Endothelial cell of hepatic sinusoid (primary cell): ENCODE data around the gene POU2AF3.

Source experiments
- in situ Hi-C: cut with HindIII; loops from 2 replicates; pipeline ENCODE4 v1.10.0; 2017; ENCODE audit warnings: low sequenced_read_pairs

Gene POU2AF3

DNA sequence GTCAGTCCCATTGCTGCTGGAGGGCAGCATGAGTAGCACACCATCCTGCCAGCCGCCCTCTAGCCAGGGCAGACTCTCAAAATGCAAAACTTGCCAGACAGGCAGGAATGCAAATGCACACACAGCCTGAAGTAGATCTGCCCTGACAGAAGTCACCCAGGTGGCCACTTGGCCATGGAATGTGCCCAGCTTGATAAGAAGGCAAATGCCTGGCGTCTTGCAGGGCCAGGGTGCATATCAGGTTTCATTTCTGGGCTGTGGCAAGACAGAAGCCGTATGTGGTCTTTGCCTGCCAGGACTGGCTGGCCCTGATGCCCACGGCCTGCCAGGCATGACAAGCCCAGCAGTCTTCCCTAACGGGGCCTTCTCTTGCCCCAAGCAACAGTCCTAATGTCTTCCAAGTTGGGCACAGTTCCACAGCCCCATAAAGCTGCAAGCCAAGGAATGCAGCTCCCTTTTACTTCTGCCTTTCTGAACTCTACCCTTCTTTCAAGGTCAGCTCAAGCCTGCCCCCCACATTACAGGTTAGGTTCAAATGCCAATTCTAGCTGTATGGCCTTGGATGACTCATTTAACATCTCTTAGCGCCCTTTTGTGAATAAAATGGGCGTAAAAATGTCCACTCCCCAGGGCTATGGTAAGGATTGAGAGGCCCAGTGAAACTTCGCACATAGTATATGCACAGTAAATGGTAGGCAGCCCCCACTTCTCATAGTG, 29.7 kb downstream of the POU2AF3 start:
- in situ Hi-C loops = no loop called here

DNA sequence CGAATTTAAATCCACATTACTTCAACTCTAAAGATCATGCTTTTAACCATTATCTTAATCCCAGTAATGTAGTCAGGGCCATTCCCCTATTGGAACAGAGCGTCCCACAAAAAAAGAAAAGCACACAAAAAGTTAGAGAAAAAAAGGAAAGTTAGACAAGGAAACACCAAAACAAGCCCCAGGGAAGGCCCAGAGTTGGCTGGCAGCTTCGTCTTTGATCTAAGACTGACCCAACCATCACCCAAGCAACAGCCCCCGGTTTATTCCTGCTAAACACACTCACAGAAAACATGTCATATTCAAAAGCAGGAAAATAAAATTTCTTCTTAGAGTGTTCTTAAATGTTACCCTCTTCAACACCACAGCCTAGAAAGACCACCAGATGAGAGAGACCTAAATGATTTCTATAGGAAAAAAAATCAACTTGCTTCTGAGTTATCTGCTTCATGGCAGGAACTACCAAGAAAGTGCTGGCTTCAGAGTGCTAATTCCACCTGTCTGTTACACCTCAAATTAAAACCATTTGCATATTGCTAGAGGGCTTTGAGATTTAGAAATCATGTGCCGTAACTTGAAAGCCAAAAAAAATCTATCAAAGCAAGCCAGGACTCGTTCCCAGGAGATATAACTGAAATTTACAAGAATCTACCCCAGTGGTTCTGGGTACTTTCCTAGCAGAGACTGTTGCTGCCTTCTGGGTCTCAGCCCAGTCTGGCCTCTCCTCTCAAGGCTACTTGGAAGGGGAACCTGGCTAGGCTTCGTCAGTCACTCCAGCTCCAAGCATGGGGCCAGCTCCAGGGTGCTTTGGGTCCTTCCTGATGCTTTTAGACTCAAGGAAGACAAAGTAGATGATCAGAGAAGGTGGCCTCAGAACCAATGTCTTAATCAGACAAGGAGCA, 31.2 kb downstream of the POU2AF3 start:
- in situ Hi-C loops = no loop called here

DNA sequence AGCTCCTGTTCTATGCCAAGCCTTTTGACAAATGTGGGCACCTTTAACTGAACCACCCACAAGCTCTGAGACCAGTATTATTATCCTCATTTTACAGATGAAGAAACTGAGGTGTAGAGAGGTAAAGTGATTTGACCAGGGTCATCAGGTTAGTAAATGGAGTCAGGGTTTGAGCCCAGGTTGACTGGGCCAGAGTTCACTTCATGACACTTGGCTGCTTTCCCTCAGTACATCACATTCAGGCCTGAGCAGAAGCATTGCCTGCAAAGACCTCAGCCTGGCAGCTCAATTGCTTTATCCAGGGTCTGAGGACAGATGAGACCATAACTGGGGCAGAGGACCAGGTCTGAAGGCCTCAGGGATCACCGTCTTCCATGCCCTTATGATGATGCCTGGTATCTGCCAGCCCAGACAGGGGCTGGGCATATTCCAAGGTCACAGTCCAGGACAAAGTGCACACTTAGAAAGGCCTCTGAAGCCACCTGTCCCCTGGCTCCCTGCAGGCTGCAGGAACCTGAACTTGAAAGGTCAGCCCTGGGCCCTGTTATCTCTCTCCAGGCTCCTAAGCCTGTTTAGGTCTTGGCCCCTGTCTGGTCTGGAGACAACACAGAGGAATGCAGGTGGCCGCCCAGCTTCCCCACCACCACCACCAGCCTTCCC, 32.0 kb downstream of the POU2AF3 start:
- in situ Hi-C loops = no loop called here

DNA sequence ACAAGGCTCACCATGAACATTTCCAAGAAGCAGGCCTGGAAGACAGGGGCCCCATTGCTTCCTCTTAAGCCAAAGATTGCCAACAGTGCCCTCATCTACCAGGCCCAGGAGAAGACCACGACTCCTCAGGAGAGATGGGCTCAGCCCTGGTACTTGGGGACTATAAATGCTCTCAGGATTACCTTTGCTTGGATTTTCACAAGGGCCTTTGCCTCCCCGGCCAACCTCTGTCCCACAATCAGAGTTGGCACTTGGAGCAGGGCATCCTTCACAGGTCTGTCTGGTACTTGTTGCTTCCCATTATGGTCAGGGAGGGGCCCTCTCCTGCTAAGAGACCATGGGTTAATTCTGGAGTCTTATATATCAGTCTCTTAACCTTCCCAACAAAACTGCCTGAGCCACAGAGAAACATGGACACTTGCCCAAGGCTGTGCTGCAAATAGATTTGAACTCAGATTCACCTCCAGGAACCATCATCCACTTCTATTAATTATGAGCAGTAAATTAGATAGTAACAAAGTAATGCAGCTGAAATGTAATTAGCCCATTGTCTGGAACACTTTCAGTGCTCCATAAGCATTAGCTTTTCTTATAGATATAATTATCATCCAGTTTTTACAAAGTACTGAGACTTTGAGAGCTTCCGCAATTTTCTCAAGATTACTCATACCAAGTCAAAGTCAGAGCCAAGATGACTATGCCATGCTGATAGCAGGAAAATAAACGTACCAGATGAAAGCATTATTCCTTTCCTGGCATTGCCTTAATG, 33.5 kb downstream of the POU2AF3 start:
- in situ Hi-C loops = no loop called here

DNA sequence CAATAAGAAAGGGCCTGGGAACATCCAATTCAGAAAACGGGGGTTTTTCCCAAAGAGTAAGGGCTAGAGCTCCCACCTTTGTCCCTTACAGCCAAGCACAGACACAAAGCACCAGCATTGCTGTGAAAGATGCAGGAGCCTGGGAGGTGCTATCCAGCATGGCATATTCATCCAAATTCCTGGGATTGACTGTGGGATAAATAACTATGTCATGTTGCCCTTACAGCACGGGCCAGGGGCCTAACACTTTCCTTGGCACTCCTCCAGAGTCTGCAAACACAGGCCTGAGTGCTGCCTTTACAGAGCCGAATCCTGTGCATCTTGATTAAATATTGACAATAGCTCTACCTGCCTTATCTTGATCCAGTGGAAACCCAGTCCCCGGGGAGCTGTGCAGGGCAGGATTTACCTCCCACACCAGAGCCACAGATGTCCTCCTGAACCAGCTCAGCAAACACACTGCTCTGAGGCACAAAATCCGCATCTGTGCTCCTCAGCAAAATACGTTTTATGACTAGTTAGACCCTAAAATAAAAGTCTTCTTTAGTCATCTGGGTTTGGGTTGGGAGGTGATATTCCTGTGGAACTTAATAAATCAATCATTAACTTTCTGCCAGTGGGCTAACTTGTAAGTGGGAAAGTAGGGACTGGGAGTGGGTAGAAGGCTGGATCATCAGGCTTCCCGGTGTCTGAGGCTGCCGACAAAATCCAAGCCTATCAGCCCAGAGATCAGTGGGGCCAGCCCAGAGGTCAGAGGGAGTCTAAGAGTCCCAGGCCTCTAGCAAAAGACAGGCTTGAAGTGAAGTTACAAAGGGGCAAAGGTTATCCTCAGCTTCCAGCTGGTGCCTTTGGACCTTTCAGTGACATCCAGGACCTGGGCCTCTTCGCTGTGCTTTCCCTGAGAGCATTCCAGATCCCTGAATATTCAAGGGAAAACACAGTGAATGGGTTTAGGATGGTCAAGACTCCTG, 36.5 kb downstream of the POU2AF3 start:
- in situ Hi-C loops = no loop called here

DNA sequence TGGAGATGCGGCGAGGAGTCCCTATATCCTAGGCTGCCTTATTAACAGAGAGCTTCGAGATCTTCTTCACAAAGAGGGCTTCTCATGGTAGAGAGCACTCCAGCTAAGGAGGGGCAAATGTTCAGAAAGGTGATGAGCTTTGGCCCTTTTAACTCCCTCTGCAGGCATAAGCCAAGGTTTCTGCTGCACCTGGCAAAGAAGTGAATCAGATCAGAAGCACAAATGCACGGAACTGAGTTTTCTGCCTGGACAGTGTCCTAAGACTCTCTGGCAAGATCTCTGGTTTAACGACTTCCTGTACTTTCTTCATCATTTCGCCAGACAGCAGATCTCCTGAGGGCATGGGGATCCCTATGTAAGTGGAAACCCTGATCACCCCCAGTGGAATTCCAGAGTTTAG, 37.2 kb downstream of the POU2AF3 start:
- in situ Hi-C loops = no loop called here

DNA sequence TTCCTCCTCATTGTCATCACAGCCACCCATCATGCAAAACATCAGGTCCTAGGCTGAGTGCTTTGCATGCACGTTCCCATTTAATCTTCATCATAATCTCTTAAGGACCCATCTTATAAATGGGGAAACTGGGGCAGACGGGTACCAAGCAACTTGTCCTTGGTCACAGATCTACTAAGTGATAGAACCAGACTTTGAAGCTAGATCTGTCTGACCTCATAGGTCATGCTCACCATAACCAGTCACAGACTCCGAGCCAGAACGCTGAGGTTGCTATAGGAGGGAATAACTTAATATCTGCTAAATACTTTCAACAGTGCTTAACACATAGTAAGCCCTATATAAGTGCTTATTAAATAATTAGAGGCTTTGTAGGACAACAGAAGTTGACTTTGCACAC, 37.7 kb downstream of the POU2AF3 start:
- in situ Hi-C loops = no loop called here

DNA sequence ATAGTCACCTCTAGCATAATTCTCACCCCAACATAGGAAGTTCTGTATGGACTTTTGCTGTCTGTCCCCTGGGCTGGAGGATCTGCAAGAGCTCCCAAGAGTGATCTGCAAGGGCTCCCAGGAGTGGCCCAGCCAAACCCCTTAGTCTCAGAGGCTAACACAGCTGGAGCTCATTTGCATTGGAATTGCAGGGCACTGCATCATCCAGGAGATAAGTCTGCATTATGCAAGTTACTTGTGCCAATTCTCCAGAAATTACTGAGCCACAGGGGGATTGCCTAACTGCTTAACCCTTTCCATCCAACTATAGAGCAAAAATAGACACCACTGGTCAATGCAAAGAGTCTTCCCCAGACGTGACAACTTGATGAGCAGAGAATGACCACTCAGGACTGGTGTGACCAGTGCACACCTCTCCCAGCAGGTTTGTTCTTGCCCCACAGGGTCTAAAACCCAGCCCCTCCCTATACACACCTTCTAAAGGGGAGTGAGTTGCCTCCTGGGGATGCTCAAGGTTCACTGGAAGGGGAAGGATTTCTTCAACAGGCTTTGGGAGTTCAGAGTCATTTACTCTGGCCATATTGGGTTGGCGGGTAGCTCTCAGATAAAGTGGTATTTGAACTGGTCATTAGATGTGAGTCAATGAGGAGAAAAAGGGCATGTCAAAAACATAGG, 38.4 kb downstream of the POU2AF3 start:
- in situ Hi-C loops = no loop called here

DNA sequence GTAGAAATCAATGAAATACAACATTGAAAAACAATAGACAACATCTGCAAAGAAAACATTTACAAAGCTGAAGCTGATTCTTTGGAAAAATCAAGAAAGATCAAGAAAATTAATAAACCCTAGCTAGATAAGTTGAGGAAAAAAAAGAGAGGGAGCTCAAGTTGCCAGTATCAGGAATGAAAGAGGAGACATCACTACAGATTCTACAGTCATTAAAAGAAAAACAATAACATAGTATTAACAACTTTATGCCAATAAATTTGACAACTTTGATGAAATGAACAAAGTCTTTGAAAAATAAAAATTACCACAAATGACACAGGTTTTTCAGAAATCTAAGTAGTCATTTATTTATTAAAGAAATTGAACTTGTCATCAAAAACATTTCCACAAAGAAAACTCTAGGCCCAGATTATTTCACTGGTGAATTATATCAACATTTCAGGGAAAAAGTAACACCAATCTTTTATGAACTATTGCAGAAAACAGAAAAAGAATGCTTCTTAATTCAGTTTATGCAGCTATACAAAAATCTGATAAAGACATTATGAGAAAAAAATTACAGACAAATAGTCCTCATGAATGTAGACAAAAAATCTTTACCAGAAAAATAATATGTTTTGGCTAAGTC, 41.5 kb downstream of the POU2AF3 start:
- in situ Hi-C loops = loop anchor here (5.0 kb wide), 1 partner anchor 42 kb away; no protein-coding TSS in a partner anchor

DNA sequence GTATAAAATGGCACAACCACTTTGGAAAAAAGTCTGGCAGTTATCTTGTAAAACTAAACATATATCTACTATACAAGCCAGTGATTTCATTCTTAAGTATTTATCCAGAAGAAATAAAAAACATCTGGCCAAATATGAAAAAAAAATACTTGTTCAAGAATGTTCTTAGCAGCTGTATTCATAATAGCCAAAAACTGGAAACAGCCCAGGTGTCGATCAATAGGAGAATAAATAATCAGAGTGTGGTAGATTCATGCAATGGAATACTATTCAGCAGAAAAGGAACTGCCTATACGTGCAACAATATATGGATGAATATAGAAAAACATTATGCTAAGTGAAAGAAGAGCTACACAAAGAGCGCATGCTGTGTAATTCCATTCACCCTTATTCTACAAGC, 44.0 kb downstream of the POU2AF3 start:
- in situ Hi-C loops = loop anchor here (5.0 kb wide), 1 partner anchor 40 kb away; no protein-coding TSS in a partner anchor

DNA sequence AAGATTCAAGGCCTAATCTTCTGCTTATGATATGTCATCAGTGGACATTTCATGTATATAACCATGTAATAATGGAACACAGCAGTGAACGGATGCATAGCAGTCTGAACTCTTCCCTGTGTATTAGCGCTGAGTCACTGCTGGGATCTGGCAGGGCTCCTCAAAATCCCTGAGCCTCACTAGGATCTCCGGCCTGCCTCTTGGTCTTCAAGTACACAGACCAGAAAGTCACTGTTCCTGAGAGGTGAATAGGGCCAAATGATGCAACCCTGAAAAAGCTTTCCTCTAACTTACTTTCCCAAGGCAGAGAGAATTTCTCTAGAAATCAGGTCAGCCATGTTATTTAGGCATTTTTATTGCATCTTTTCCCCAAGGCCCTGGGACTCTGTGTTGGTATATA, 45.7 kb downstream of the POU2AF3 start:
- in situ Hi-C loops = loop anchor here (5.0 kb wide), 1 partner anchor 38 kb away; no protein-coding TSS in a partner anchor

DNA sequence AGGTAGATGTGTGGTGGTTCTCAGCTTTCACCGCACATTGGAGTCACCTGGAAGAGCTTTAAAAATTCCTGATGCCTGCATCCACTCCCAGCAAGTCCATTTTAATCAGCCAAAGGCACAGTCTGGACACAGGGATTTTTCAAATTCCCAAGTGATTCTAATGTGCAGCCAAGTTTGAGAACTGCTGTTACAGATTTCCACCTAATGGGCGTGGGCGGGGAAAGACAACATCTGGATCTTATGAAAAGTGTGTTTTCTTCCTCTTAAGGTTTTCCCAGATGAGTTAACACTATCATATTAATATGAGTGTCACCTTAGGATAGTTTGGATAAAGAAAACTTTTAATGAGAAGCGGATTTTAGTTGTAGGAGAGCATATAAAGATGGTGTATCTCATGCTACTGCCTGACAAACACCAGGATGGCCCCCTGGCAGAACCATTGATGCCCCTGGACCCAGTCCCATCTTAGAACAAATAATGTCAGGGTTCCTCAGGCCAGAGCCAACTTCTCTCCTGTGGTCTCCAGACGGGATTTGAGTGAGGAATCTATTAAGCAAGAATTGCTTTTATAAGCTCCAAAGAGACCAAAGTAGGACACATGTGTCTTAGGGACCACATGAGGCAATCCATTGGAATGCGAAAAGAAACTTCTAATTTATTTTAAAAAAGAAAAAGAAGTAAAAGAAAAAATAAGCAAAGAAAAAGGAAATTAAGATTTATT, 48.8 kb downstream of the POU2AF3 start:
- in situ Hi-C loops = no loop called here

DNA sequence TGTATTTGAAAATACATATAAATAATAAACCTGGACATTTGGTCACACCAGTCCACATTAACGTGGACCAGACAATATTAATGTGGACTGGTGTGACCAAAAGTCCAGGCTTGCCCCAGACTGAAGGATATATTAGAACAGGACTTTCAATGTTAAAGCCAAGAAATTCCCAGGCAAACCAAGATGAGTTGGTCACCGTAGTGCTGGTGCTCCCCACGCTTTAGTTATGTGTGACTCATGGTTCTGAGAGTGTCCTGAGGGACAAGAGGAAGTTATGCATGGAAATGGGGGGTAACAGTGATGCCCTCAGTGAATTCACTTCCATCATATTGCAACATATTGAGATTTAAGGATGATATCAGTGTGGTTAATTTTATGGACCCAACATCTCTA, 49.4 kb downstream of the POU2AF3 start:
- in situ Hi-C loops = no loop called here

DNA sequence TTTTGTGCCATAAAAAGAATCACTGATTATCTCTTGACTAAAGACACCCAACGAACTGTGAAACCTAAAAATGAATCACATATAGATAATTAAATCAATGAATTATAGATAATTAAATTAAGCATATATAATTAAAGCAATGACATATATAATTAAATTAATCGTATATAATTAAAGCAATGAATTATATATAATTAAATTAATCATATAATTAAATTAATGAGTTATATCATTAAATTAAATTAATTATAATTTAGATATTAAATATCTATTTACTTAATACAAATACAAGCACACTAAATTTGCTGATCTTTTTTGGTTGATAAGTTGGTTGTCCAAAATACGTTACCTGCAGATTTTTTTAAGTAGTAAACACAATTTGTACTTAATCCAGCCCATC, 49.8 kb downstream of the POU2AF3 start:
- in situ Hi-C loops = no loop called here

DNA sequence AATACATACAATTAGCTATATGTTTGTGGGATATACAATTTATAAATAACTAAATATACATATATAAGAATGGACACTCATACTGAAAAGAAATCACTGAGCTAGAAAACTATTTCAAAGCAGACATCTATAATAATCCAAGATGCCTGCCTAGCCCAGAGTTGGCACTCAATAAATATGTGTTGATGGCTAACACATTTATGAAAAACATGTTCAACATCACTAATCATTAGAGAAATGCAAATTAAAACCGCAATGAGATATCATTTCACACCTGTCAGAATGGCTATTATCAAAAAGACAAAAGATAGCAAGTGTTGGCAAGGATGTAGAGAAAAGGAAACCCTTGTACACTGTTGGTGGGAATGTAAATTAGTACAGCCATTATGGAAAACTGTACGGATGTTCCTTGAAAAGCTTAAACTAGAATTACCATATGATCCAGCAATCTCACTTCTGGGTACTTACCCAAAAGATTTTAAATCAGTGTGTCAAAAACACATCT, 50.9 kb downstream of the POU2AF3 start:
- in situ Hi-C loops = no loop called here

DNA sequence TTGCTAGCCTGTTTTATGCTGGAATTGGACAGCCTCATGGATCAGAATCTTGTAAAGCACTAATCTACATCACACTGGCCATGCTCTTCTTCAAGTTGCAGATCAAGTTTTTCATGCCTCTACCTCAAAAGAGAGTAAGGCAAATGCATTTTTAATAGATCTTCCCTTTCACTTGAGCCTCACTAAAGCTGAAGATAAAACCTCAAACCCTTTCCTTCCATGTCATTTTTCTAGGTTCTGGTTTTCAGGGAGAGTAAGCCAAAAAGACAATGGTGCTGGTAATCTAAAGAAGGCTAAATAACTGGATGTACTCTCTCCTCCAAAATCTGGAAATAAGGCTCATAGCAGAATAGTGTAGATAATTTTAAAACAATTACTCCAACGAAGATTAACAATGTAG, 52.5 kb downstream of the POU2AF3 start:
- in situ Hi-C loops = loop anchor here (5.0 kb wide), 2 partner anchors 34 to 76 kb away; no protein-coding TSS in a partner anchor

DNA sequence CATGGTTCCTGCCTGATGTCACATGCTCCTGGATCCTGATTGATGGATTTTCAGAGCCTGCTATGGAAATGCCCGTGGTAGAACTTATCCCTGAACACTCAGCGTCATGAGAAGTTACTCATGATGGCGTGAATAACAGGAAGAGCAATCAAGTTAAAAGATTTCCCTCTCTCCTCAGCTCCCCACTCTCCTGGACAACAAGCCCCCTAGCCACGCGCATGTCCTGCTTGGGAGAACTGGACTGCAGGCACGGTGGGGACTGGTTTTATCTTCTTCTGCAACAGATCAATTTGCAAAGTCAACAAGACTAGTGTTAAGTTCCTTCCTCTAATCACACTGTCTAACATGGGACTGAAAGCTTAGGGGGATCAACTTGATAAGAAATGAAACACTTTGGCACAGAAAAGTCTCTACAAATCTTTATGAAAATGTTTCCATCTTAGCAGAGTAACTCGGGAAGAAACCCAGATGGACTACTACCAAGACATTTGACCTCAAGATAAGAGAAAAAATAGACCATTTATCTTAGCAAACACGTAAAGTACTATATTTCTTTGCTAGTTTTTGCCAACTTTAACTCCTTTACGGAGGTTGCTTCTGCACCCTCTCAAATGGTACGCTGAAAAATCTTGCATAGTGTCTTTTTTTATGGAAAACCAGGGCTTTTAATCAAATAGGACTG, 53.2 kb downstream of the POU2AF3 start:
- in situ Hi-C loops = loop anchor here (5.0 kb wide), 2 partner anchors 34 to 76 kb away; no protein-coding TSS in a partner anchor
